DMS153 treated with DMSO at 0.1 percent for 48 hours (cell line): ENCODE results near the gene ADGRL2.
"Not testable (repeated sequence)": the region's sequence is repeated elsewhere in the genome, so short reads cannot be mapped to it uniquely, and the experiment has no call there.

Experiments used
- DNase-seq: peaks from one replicate; lab custom pipeline; 2025; ENCODE audit not compliant: unreplicated experiment; lab: John Stamatoyannopoulos, UW

Gene ADGRL2

GRCh38 chr1:81846630-81847029 lies 45.9 kb downstream of the ADGRL2 start:
- no peak for DNase-seq

GRCh38 chr1:81847063-81847462 lies 46.3 kb downstream of the ADGRL2 start:
- DNase-seq, result no peak

DNA sequence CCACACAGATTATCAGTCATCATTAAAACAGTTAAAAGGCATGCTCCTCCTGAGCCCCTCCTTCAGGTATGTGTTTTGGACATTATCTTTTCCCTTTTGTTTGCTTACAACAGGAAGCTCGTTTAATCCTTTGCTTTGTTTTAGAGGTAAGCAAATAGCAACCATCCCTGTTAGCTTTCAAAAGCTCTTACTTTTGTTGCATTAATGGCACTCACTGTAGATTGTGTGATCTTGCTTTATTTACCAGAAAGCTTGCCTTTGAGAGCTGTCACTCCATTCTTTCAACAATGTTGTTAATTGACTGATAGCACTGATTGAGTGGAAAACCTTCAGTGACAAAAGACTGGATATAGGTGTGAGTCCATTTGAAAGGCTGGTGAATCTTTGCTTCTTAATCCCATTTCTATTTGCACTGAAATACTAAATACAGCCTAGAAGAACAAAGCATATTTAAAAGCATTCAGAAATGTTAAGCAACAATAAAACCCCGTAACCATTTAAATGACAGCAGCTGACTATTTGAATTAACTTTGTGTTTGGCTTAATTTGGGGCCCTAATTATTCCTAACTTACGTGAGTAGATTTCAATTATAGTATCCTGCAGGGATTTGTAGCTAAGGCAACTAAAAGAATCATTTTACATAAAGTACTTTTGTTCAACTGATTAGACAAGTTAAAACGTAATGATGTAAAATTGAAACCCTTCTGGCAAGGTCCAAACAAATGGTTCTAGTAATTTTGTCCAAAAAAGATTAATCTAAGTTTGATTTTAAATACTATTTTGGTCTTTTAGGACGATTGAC lies 48.3 kb downstream of the ADGRL2 start:
- DNase-seq, result peak; percentile 63

GRCh38 chr1:81850031-81850430 lies 49.3 kb downstream of the ADGRL2 start:
- DNase-seq, result no peak

DNA sequence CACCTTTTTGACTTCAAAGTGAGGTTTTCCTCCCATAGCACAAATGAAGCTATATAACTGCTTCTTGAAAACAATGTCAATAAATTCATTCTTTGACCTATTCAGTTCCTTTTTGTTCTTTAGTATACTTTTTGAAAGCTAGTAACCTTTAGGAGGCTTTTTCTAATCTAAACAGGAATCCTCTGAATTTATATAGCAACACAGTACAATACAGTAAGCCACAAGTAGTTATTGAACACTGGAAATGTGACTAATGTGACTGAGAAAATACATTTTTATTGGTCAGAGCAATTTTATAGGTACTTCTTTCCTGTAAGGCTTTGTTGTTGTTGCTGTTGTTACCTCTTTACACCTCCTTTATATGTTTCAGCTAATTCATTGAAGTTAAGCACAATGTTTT lies 49.8 kb downstream of the ADGRL2 start:
- no peak for DNase-seq

DNA sequence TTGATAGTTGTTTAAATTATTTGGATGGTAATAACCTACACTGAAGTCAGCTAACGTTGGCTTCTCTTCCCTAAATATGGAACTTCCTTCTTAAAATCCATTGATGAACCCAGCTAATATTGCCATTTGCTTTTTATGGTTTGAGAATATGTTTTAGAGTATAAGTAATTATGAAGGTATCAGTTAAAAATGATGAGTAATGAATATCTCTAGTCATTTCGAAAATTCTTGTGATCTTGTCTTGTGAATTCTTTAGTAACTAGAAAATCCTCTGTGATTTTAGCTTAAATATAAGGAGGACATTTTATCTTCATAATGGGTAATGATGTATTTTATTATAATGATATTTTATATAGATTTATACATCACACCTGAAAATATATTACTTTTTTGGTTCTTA lies 50.5 kb downstream of the ADGRL2 start:
- DNase-seq, result no peak

- no peak for DNase-seq
These were observed 52.2 kb downstream of the ADGRL2 start for GRCh38 chr1:81852961-81853360.

GRCh38 chr1:81867235-81867634 lies 66.5 kb downstream of the ADGRL2 start:
- no peak for DNase-seq

- no peak for DNase-seq
These were observed 68.6 kb downstream of the ADGRL2 start for GRCh38 chr1:81869307-81869706.

DNA sequence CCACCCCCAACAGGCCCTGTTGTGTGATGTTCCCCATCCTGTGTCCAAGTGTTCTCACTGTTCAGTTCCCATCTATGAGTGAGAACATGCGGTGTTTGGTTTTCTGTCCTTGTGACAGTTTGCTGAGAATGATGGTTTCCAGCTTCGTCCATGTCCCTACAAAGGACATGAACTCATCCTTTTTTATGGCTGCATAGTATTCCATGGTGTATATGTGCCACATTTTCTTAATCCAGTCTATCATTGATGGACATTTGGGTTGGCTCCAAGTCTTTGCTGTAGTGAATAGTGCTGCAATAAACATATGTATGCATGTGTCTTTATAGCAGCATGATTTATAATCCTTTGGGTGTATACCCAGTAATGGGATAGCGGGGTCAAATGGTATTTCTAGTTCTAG lies 70.4 kb downstream of the ADGRL2 start:
- not testable (repeated sequence) for DNase-seq

DNA sequence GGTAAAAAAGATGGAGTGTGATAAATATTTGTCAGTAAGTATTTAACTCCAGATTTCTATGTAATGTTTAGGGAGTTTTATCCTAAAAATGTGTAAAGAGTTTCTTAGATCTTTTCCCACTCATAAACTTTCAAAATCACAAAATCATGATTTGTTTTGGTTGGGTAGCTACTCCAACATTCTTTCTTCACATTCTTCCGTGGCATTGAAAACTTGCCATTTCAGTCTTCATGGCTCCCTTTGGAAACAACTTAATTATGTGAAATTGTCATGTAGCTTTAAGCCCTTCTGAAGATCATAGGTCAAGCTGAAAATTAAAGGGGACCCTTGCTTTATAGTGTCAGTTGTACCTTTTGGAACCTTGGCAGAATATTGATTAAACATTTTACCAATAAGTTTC lies 73.2 kb downstream of the ADGRL2 start:
- no peak for DNase-seq

- no peak for DNase-seq
These were observed 73.7 kb downstream of the ADGRL2 start for GRCh38 chr1:81874461-81874860.

- no peak for DNase-seq
These were observed 74.2 kb downstream of the ADGRL2 start for GRCh38 chr1:81874940-81875339.

DNA sequence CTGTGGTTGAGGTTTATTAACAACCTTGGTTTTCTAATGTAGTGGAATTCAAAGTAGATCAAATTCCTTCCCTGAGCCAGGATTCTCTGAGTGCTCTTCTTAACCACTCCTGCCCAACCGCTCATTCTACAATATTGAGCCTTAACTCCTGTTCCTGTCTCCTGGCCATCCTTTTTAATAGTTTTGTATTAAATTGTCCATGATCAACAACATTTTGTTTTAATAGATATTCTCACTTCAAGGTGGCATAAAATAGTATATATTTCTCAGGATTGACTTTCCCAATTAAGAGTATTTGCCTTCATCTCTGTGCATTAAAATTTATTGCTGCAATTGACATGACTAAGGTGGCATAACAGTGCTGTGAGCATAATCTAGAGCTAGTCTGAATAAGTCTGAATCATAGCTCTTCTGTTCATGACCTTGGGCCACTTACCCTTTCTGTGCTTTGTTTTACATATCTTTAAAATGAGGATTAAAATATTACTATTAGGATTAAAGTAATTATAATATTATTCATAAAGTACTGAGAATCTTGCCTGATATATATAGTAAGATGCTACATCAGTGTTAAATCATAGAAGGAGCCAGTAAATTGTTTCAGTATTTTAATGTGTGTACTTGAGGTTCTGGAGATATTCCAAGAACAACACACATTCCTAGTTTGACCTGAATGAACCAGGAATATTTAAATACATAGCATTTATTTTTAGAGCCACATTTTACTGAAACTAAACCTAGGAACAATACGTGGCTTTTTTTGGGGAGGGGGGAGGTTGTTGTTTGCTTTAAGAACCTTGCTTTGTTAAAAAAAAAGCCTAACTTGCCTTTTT lies 76.4 kb downstream of the ADGRL2 start:
- no peak for DNase-seq

- no peak for DNase-seq
These were observed 77.2 kb downstream of the ADGRL2 start for GRCh38 chr1:81877940-81878339.

DNA sequence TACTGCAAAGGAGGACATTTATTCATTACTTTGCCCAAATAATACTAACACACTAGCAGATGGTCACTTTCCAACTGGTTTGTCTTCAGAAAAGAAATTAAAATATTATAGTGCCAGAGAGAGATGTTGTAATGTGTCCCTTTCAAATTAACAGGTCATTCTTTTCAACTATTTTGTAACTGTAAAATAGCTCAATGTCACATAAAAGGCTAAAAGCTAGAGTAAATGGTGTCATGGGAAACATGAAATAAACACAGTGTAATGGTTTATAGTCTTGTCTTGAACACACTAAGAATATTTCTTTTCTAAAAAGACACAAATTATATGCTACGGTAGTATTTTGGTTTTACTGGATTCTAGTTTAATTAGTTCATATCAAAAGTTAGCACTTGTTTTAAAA lies 77.8 kb downstream of the ADGRL2 start:
- DNase-seq, result no peak

- no peak for DNase-seq
These were observed 80.0 kb downstream of the ADGRL2 start for GRCh38 chr1:81880781-81881180.

GRCh38 chr1:81885291-81885690 lies 84.6 kb downstream of the ADGRL2 start:
- no peak for DNase-seq

- not testable (repeated sequence) for DNase-seq
These were observed 85.6 kb downstream of the ADGRL2 start for GRCh38 chr1:81886292-81886691.

DNA sequence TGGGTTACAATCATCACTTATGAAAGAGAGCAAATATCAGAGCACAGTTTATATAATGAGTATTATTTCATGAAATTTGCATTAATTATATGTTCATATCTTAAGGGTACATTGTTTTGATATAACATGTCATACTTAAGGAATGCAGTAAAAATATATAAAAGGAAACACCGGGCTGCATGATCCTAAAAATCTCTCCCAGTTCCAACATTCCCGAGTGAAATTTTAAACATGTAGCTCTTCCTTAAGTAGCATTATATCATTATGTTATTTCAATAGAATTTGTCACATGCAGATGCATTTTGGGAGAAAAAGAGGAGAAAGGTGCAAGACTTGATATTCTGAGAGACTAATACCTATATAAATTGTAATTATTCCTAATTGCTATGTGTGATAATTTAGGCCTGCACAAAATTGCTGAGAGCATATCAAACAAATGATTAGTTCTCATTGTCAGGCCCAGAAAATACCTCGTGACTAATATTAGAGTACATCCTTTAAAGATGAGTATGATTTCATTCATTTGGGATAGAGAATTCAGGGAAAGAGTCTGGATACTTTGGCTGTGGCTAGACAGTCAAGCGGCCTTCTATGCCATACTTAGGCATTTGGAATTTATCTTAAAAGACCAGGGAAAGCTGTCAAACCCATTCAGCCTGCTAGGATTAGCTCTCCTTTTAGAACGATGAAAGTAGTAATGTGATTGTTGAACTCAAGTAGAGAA lies 86.8 kb downstream of the ADGRL2 start:
- no peak for DNase-seq

- DNase-seq, result no peak
These were observed 88.4 kb downstream of the ADGRL2 start for GRCh38 chr1:81889166-81889565.

DNA sequence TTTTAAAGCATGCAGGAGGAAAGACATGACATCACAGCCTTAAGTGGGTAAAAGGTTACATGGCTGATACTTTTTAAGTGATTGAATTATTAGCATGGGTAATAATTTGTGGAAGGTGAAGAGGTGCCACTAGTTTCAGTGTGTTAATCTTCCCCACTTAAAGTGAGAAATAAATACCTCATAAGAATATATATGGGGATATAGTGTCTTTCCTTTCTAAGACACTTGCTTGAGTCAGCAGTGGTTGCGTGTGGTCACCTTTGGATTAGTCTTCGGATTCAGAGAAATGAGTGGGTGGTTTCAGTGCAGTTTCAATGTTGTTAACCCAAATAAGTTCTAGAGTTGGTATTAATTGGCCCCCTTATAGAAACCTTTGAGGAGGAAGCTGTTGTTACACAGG lies 94.1 kb downstream of the ADGRL2 start:
- DNase-seq, result no peak
